GM12878 (cell line): ENCODE data around the gene DAO. TPM values are rescaled to one million over a fixed set of nuclear protein-coding genes. Genes with fewer than 3 reads are reported as not detected.

Source experiments
- ATAC-seq: fragments of 200-7000 bp; cut with Tn5 transposase; 3 replicates; pipeline ENCODE4 v1.9.1; 2020; ENCODE audit warnings: mild to moderate bottlenecking, moderate library complexity
- BruUV-seq: library from RNA; stranded (reverse); fragments of 400-500 nt; replicated peaks from 2 replicates; lab custom pipeline; 2021; lab: Mats Ljungman, UMichigan
- CTCF ChIA-PET: fragments of 300-600 bp; sonication (Branson Sonifier 250); formaldehyde crosslinking; extraction: SDS; loops from one replicate; lab custom pipeline; 2021; ENCODE audit warnings: inconsistent platforms; lab: Yijun Ruan, JAX
- POLR2A ChIA-PET: fragments of 350-600 bp; formaldehyde crosslinking; extraction: SDS; loops from one replicate; lab custom pipeline; 2021; ENCODE audit warnings: inconsistent platforms; lab: Charles Lee
- RAD21 ChIA-PET: fragments of 300-600 bp; sonication (Branson Sonifier 250); formaldehyde crosslinking; loops from one replicate; lab custom pipeline; 2023; ENCODE audit warnings: antibody characterized with exemption; ENCODE audit not compliant: unreplicated experiment; lab: Charles Lee
- SMC1A ChIA-PET: fragments of 300-600 bp; sonication (Branson Sonifier 250); formaldehyde crosslinking; loops from one replicate; lab custom pipeline; 2023; ENCODE audit not compliant: unreplicated experiment, uncharacterized antibody; lab: Charles Lee
- DNase-seq: peaks from one replicate; pipeline ENCODE4 v3.0.0-alpha.2; 2011; ENCODE audit warnings: low read depth, low spot score
- FAIRE-seq: peaks from 3 replicates; lab custom pipeline; 2011; peaks lifted over from hg19 to GRCh38; lab: Jason Lieb, UNC
- H2AFZ ChIP-seq: 2 replicates; pipeline ENCODE4 v1.6.0; 2011; ENCODE audit warnings: low read depth, low read length, control low read depth; ENCODE audit not compliant: control insufficient read depth
- H3K27ac ChIP-seq: 2 replicates; pipeline ENCODE4 v1.5.1; 2011; ENCODE audit warnings: control low read depth; ENCODE audit not compliant: control insufficient read depth, insufficient read depth
- H3K27me3 ChIP-seq, 2 experiments: replicated peaks in 1 of 2; 2 replicates each; pipeline versions ENCODE4 v1.6.0 to v1.6.1; 2011; ENCODE audit warnings: low read length in 1 of 2; ENCODE audit not compliant: control insufficient read depth in 2 of 2, insufficient read depth in 2 of 2
- H3K36me3 ChIP-seq, 2 experiments: 2 replicates each; pipeline ENCODE4 v1.5.1; 2011; ENCODE audit warnings: low read length in 1 of 2; ENCODE audit not compliant: control insufficient read depth in 2 of 2, insufficient read depth in 2 of 2
- H3K4me1 ChIP-seq: 2 replicates; pipeline ENCODE4 v1.6.1; 2011; ENCODE audit warnings: mild to moderate bottlenecking, low read length, moderate library complexity, mixed read lengths; ENCODE audit not compliant: control insufficient read depth, insufficient read depth
- H3K4me2 ChIP-seq: 2 replicates; pipeline ENCODE4 v1.6.0; 2011; ENCODE audit warnings: control low read depth; ENCODE audit not compliant: control insufficient read depth, insufficient read depth
- H3K4me3 ChIP-seq: fragments of 200-600 bp; sonication (generic); 2 replicates; pipeline ENCODE4 v1.5.1; 2016
- H3K79me2 ChIP-seq: 2 replicates; pipeline ENCODE4 v1.6.0; 2011; ENCODE audit warnings: low read length; ENCODE audit not compliant: control insufficient read depth, insufficient read depth
- H3K9ac ChIP-seq: 2 replicates; pipeline ENCODE4 v1.8.0; 2011; ENCODE audit warnings: low read length, control low read depth, mixed read lengths; ENCODE audit not compliant: control insufficient read depth, insufficient read depth
- H3K9me3 ChIP-seq: replicated peaks from 3 replicates; pipeline ENCODE4 v1.5.1; 2011; ENCODE audit warnings: mild to moderate bottlenecking, low read length; ENCODE audit not compliant: control insufficient read depth, insufficient read depth
- H4K20me1 ChIP-seq: 2 replicates; pipeline ENCODE4 v1.6.0; 2011; ENCODE audit not compliant: control insufficient read depth, insufficient read depth
- BCL11A ChIP-seq: IDR thresholded peaks from 2 replicates; pipeline ENCODE4 v1.6.1; 2011; ENCODE audit warnings: low read depth, low read length
- BHLHE40 ChIP-seq, 2 experiments: fragments of 450-650 bp in 1 of 2; IDR thresholded peaks; 2 replicates each; pipeline ENCODE4 v1.6.1; 2011 to 2017; ENCODE audit warnings: low read depth in 2 of 2, borderline replicate concordance in 1 of 2, improper control_type of control experiment in 1 of 2, low read length in 1 of 2, mild to moderate bottlenecking in 1 of 2
- CHD4 ChIP-seq: fragments of 200-600 bp; sonication (generic); IDR thresholded peaks from 2 replicates; pipeline ENCODE4 v1.6.1; 2016; ENCODE audit warnings: mild to moderate bottlenecking
- DPF2 ChIP-seq: fragments of 450-650 bp; IDR thresholded peaks from 2 replicates; pipeline ENCODE4 v1.6.1; 2017; ENCODE audit warnings: mild to moderate bottlenecking
- FOS ChIP-seq: IDR thresholded peaks from 3 replicates; pipeline ENCODE4 v1.6.1; 2011; ENCODE audit warnings: borderline replicate concordance; ENCODE audit not compliant: insufficient read length; ENCODE audit errors: extremely low read depth
- IRF3 ChIP-seq: fragments of 450-650 bp; IDR thresholded peaks from 2 replicates; pipeline ENCODE4 v1.6.1; 2014; ENCODE audit warnings: mild to moderate bottlenecking
- JUND ChIP-seq: IDR thresholded peaks from 2 replicates; pipeline ENCODE4 v1.6.1; 2012; ENCODE audit warnings: low read depth, mild to moderate bottlenecking, low read length, improper control_type of control experiment, moderate library complexity
- MAX ChIP-seq: IDR thresholded peaks from 2 replicates; pipeline ENCODE4 v1.6.1; 2012; ENCODE audit warnings: low read depth, low read length, improper control_type of control experiment
- MEF2B ChIP-seq: fragments of 450-650 bp; IDR thresholded peaks from 2 replicates; pipeline ENCODE4 v1.6.1; 2018; ENCODE audit warnings: mild to moderate bottlenecking, moderate library complexity; ENCODE audit not compliant: partially characterized antibody, poor library complexity, severe bottlenecking
- ZNF687 ChIP-seq: fragments of 450-650 bp; IDR thresholded peaks from 2 replicates; pipeline ENCODE4 v1.6.1; 2017; ENCODE audit warnings: mild to moderate bottlenecking, moderate library complexity
- WGBS: methylation state at CpG from one replicate; pipeline ENCODE4 v1.1.6; 2016; ENCODE audit warnings: low lambda C conversion rate; ENCODE audit not compliant: insufficient replicate concordance, insufficient coverage; ENCODE audit errors: missing lambda C conversion rate; 5-methylcytosine and 5-hydroxymethylcytosine counted together
- in situ Hi-C: fragments of 300-500 bp; cut with MboI; formaldehyde crosslinking; loops from 9 replicates; pipeline ENCODE4 v1.14.3; 2018; ENCODE audit warnings: mixed read lengths
- intact Hi-C: fragments of 100-400 bp; cut with micrococcal nuclease; formaldehyde crosslinking; loops from one replicate; pipeline ENCODE4 v1.14.2; 2022; ENCODE audit not compliant: unreplicated experiment
- polyA plus RNA-seq, 11 experiments: library from polyadenylated mRNA; depleted of rRNA in 4 of 11; unstranded in 6 of 11; stranded (reverse) in 5 of 11; fragments of >200 nt; fragmentation: Nextera tagmentation in 4 of 11; fragmentation: Illumina TruSeq in 1 of 11; extraction: Ambion mirVana in 4 of 11; extraction: Trizol in 1 of 11; gene quantifications; 1 replicate in 1 of 11; 2 replicates in 10 of 11; pipeline versions ENCODE4 v1.2.1 to v1.2.3, GENCODE V29; 2011 to 2016; ENCODE audit warnings: inconsistent platforms in 2 of 11, missing spikeins in 2 of 11, low read depth in 1 of 11
- total RNA-seq, 4 experiments: library from RNA; depleted of rRNA in 3 of 4; stranded (reverse); fragments of >200 nt in 3 of 4; fragmentation: Illumina TruSeq in 1 of 4; extraction: Trizol in 1 of 4; gene quantifications; 2 replicates each; pipeline versions ENCODE4 v1.2.1 to v1.2.3, GENCODE V29; 2013 to 2021
- TF ChIP-seq, protein P1 (sequence below): fragments of 450-650 bp; formaldehyde crosslinking; IDR thresholded peaks from 2 replicates; pipeline ENCODE4 v1.4.0; 2020; ENCODE audit warnings: mild to moderate bottlenecking, moderate library complexity

The DAO gene
- total and polyA plus RNA-seq, 10 of the 15 experiments (the other 5 are each of a cell fraction or from before 2014, with no cell fraction given) = 0.15 TPM; not detected in 9

DNA sequence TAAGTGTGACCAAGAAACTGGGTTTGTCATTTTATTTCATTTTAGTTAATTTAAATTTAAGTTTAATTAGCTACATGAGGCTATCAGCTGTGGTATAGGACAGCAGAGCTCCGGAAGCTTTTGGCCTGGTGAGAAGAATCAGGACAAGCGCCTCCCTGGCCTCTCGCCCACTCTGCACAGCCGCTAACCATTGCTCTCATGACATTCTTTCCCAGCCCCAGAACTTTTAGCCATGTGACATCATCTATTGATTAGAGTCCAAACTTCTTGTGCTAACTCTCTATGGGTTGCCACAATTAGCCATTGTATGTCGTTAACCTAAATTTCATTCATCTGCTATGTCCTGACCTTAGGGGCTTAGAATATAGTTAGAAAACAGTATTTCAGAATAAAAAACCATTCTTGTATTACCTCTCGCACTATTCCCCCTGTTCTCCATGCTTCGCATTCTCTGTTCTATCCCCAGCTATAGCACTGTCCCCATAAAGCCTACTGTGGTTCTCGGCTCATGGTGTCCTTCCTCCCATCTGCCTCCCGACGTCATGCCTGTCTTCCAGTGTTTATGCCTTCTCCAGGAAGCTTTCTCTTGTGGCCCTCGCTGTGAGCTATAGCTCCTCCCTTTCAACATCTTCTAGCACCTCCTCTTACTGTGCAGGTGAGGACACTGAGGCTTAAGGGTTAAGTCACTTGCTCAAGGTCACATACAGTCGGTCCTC lies 46.0 kb upstream of the DAO start:
- no peak overlapping the region for H3K9ac ChIP-seq
- no TSS peak for BruUV-seq
- FAIRE-seq (no peak), DNase-seq (no peak), ATAC-seq (no peak)
- no peak overlapping the region for H2AFZ ChIP-seq
- H3K9me3 ChIP-seq = no peaks in the 10 kb centered on the region
- no peaks in the 10 kb centered on the region for H3K27me3 ChIP-seq
- ChIA-PET CTCF (interaction anchor here (0.6 kb wide), 1 partner anchor 216 kb away, joined by 3 read pairs; no protein-coding TSS in a partner anchor), SMC1A (interaction anchor here (1.0 to 2.9 kb wide), 7 partner anchors 8 to 264 kb away, joined by 3 to 24 read pairs (median 4); no protein-coding TSS in a partner anchor), POLR2A (interaction anchor here (1.5 to 2.0 kb wide), 2 partner anchors 17 to 121 kb away, joined by 3 to 12 read pairs; no protein-coding TSS in a partner anchor), RAD21 (interaction anchor here (0.6 to 2.0 kb wide), 6 partner anchors 11 to 198 kb away, joined by 3 to 6 read pairs (median 3); no protein-coding TSS in a partner anchor)
- no peak overlapping the region for H3K4me3 ChIP-seq
- no peaks in the 10 kb centered on the region for H4K20me1 ChIP-seq
- intact Hi-C loops (no loop called here), in situ Hi-C loops (no loop called here)
- H3K4me2 ChIP-seq = no peak overlapping the region
- H3K27ac ChIP-seq = no peak overlapping the region
- WGBS = 91% methylated on average over 12 of the region's 12 CpGs
- TF ChIP-seq BCL11A (no peak), JUND (no peak), CHD4 (no peak), FOS (no peak), MAX (no peak), DPF2 (no peak), MEF2B (no peak), IRF3 (no peak), BHLHE40 (IDR thresholded peaks at IDR 0.05; ENCODE audit: borderline replicate concordance in 1 of 2, low read depth in 2 of 2, low read length in 1 of 2) (no peak), ZNF687 (no peak)
- TF ChIP-seq, protein P1, sequence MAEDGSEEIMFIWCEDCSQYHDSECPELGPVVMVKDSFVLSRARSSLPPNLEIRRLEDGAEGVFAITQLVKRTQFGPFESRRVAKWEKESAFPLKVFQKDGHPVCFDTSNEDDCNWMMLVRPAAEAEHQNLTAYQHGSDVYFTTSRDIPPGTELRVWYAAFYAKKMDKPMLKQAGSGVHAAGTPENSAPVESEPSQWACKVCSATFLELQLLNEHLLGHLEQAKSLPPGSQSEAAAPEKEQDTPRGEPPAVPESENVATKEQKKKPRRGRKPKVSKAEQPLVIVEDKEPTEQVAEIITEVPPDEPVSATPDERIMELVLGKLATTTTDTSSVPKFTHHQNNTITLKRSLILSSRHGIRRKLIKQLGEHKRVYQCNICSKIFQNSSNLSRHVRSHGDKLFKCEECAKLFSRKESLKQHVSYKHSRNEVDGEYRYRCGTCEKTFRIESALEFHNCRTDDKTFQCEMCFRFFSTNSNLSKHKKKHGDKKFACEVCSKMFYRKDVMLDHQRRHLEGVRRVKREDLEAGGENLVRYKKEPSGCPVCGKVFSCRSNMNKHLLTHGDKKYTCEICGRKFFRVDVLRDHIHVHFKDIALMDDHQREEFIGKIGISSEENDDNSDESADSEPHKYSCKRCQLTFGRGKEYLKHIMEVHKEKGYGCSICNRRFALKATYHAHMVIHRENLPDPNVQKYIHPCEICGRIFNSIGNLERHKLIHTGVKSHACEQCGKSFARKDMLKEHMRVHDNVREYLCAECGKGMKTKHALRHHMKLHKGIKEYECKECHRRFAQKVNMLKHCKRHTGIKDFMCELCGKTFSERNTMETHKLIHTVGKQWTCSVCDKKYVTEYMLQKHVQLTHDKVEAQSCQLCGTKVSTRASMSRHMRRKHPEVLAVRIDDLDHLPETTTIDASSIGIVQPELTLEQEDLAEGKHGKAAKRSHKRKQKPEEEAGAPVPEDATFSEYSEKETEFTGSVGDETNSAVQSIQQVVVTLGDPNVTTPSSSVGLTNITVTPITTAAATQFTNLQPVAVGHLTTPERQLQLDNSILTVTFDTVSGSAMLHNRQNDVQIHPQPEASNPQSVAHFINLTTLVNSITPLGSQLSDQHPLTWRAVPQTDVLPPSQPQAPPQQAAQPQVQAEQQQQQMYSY (CRISPR knock-in tag) = no peak
- H3K79me2 ChIP-seq = peaks cover 23% of the 10 kb centered on the region
- peaks cover 38% of the 10 kb centered on the region for H3K4me1 ChIP-seq
- peaks cover 13 to 17% of the 10 kb centered on the region in 2 experiments for H3K36me3 ChIP-seq
